GM18868 (cell line): ENCODE results near the gene PREX1.
"Not testable (repeated sequence)": the region's sequence is repeated elsewhere in the genome, so short reads cannot be mapped to it uniquely, and the experiment has no call there.

ENCODE experiments used
- ATAC-seq: cut with Tn5 transposase; IDR thresholded peaks from one replicate; pipeline ENCODE4 v1.9.1; 2021; ENCODE audit warnings: mild to moderate bottlenecking, moderate library complexity; ENCODE audit not compliant: unreplicated experiment

The PREX1 gene

DNA sequence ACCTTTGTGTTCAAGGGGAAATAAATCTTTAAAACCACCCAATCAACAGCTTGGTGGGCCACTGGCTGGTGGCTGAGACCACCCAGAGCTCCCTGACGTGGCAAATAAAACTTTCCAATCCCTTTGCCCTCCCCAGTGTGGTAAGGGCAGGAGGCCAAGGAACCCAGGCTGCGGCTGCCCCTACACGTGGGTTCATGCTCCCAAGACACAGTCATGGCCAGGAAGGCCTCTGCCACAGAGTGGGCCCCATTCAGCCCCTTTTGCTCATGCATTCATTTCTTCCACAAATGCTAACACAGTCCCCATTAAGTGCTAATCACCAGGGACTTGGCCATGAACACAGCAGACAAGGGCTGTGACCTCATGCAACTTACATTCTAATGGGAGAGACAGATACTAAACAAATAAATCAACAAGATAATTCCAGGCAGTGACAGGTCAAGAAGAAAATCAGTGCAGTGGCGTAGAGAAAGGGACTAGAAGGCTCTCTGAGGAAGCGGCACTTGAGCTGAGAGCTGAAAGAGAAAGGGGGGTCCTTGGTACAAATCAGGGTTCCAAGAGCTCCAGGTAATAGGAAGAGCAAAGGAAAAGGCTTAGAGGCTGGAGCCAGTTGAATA is 13.8 kb downstream of the PREX1 start:
- ATAC-seq = no peak

- ATAC-seq = no peak
Measured at GRCh38 chr20:48813446-48813747, 14.4 kb downstream of the PREX1 start.

- no peak for ATAC-seq
Measured at GRCh38 chr20:48812600-48813445, 15.0 kb downstream of the PREX1 start.

DNA sequence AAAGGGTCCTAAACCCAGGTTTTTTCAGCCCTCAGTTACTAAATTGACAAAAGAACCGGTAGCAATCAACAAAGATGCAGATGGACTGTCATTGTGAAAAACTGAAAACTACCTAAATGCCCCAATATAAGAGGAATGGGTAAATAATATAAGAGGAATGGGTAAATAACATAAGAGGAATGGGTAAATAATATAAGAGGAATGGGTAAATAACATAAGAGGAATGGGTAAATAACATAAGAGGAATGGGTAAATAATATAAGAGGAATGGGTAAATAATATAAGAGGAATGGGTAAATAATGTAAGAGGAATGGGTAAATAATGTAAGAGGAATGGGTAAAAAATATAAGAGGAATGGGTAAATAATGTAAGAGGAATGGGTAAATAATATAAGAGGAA is 15.7 kb downstream of the PREX1 start:
- not testable (repeated sequence) for ATAC-seq

GRCh38 chr20:48809673-48810072 is 18.1 kb downstream of the PREX1 start:
- no peak for ATAC-seq

DNA sequence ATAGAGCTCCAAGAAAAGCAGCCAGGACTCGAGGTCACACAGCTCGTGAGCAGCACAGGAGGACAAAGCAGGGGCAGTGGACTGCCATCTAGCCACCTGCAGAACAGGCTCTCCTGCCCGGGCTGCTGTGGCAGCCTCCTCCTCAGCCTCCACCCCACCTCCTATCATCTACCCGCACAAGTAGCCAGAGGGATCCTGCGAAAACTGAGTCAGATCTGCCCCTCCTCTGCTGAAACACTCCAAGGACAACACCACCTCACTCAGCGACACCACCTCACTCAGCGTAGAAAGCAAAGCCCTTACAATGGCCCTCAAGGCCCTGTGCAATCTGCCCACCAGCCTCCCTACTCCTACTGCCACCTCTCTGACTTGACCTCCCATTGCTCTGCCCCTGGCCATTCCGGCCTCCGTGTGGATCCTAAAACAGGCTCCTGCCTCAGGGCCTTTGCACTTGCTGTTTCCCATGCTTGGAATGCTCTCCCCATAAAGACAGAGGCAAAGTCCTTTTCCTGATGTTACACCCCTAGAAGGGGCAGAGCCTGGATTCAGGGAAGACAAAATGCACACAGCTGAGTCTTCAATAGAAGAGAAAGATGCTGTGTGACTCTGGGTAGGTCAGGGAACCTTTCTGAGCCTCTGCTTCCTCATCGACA is 19.3 kb downstream of the PREX1 start:
- no peak for ATAC-seq

DNA sequence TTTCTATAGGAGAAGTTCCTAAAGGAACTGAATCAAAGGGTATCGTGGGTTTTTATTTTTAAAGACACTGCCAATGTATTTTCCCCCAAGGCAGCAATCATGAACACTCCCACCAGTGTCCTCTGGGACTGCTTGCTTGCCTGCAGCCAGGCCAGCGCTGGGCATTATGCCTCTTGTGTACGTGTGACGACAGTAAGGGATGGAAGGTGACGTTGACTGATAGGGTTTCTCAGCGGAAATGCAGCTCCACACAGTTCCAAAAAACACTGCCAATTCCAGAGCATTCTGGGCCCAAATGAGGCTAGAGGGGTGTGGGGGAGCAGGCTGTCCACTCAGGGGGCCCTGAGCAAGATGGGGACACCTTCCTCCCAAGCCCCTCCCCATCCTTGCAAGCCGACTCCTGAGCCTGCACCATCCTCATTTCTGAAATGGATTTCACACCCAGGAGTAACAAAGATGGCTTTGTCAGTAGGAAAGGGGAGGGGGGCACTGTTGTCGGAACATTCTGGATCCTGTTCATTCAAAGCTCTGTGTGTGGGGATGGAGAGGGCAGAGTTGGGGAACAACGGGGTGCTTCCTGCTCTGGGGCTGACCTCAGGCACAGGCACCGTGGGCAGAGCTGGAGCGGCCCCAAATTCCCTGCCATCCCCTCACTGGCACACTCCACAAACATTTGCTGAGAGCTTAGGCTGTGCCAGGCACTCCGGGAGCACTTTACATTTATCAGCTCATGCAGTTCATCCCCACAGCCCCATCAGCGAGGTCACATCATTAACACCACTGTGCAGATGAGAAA is 20.0 kb downstream of the PREX1 start:
- ATAC-seq = no peak

DNA sequence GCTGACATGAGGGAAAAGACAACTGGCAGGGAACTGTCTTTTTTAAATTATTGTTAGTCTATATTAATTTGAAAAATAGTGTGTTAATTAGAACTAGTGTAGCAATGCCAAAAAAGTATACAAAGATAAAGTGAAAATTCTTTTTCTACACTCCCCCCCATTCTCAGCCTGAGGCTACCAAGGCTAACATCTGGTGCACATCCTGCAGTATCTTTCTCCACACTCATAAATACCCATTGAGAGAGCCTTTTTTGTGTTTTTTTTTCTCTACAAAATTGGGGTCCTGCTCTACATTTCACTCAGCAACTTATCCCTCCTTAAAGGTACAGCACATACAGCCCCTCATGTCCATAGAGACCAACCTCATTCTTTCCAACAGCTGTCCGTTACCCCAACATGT is 20.7 kb downstream of the PREX1 start:
- no peak for ATAC-seq

DNA sequence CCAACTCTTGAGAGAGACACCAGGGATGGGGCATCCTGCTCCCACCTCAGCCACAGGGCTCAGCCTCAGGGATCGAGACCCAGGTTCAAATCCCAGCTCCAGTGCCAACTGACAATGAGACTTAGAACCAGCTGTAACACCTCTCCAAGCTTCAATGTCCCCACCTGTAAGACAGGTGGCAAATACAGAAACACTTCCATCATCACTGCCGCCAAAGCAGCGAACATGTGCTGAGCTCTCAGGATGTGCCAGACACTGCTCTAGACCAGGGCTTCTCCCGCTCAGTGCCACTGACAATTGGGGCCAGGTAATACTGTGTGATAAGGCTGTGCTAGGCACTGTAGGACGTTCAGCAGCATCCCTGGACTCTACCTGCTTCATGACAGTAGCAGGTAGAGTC is 22.1 kb downstream of the PREX1 start:
- no peak for ATAC-seq

GRCh38 chr20:48805286-48805685 is 22.5 kb downstream of the PREX1 start:
- ATAC-seq = no peak

DNA sequence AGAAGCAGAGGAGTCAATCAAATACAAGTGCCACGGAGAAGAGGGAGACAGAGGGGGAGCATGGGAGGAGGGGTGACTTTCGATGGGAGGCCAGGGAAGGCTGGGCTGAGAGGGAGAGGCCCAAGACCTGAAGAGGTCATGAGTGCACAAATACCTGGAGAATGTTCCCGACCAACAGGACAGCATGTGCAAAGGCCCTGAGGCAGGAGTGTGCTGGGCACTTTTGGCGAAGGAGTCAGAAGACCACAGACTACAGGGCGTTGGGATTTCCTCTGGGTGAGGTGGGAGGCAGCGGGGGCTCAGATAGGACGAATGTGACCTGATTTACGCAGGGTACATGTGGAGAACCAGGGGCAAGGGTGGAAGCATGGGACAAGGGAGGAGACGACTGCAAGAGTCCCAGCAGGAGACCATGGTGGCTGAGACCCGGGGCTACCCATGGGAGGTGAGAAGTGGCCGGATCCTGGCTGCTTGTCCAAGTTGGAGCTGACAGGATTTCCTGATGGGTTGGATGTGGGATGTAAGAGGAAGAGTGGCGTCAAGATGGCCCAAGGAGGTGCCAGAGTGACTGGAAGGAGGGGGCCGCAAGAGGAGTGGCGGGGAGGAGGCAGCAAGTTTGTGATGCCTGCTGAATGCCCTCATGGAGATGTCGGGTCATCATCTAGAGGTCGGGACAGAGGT is 23.4 kb downstream of the PREX1 start:
- no peak for ATAC-seq

DNA sequence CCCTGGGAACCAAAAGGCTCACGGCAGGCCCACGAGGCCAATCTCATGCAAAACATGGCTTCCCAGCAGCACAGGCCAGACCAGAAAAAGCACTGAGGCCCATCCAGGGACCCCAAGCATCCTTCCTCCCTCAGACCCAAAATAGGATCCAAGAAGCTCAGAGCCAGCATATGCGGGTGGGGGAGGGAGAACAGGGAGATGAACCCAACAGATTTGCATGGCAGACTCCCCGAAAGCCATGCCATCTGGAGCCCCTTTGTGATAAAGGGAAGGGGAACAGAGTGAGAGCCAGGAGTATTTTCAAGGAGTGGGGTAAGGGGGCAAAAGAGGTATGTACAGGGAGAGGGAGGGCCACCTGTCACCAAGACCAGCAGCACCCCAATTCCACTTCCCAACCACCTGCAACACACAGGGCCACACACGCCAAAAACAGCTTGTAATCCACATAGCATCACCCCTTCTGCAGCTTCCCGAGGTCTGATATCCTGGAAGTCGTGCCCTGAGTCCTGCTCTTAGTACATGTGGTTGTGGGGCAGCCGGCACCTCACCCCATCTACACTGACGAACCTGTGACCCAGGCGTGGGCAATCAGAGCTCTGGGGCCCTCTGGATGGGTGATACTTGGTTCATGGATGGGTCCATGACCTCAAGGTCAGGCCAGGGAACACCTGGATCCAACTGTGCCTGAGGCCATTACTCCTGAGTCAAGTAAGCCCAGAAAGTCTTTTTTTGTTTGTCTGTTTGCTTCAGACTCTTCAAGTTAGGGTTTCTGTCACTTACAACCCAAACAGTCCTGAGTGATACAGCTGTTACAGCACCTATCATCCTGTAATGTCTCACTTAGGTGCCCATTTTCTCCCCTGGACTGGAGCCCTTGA is 24.4 kb downstream of the PREX1 start:
- no peak for ATAC-seq

GRCh38 chr20:48802647-48803046 is 25.2 kb downstream of the PREX1 start:
- ATAC-seq = no peak

DNA sequence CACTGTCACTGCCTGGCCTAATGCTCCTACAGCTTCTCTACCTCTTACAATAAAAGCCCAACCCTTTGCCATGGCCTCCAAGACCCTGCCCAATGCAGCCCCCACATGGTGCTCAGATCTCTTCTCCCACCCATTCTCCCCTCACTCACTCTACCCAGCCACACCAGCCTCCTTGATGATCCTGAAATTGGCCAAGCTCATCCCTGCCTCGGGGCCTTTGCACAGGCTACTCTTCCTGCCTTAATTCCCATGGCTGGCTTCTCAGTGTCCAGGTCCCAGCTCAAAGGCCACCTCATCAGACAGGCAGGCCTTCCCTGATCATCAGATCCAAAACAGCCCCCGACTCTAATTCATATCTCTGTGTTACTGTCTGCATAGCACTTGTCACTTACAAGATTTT is 25.6 kb downstream of the PREX1 start:
- no peak for ATAC-seq

DNA sequence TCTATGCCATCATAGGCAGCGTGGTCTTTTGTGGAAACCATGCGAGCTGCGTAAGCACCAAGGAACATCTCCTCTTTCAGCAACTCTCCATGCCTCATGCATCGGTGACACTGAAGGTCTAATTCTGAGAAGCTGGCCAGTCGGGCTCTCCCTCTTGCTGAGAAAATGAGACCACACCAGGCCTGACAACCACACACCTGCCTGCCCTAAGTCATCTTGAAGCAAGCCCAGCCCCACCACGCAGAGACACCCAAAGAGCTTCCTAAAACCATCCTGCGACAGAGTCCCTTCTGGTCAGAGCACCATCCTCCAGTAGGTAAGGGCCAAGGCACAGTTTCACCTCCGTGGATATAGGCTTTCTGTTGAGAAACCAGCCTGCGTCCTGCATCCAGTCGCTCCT is 26.6 kb downstream of the PREX1 start:
- no peak for ATAC-seq

GRCh38 chr20:48800177-48800576 is 27.6 kb downstream of the PREX1 start:
- no peak for ATAC-seq

GRCh38 chr20:48799328-48800105 is 28.3 kb downstream of the PREX1 start:
- ATAC-seq = no peak

- no peak for ATAC-seq
Measured at GRCh38 chr20:48797850-48798747, 29.7 kb downstream of the PREX1 start.
